Subcutaneous abdominal adipose tissue (tissue), 5 donors: ENCODE data around the gene OXER1.

Experiments used
- H3K27ac ChIP-seq: one replicate; pipeline ENCODE4 v1.7.0; 2013; ENCODE audit warnings: low read depth, mild to moderate bottlenecking, inconsistent platforms, low read length, moderate library complexity
- H3K27me3 ChIP-seq, 5 donors: one replicate each; pipeline ENCODE4 v1.7.0; 2013; ENCODE audit warnings: low read length in 5 of 5, inconsistent platforms in 1 of 5; ENCODE audit not compliant: control insufficient read depth in 5 of 5, insufficient read depth in 4 of 5
- H3K36me3 ChIP-seq, 5 donors: one replicate each; pipeline ENCODE4 v1.7.0; 2013; ENCODE audit warnings: low read length in 5 of 5; ENCODE audit not compliant: control insufficient read depth in 5 of 5, insufficient read depth in 5 of 5
- H3K4me1 ChIP-seq, 5 donors: one replicate each; pipeline ENCODE4 v1.7.0; 2013; ENCODE audit warnings: low read length in 5 of 5, mild to moderate bottlenecking in 3 of 5, moderate library complexity in 1 of 5; ENCODE audit not compliant: control insufficient read depth in 5 of 5, insufficient read depth in 5 of 5
- H3K4me3 ChIP-seq, 5 donors: one replicate each; pipeline ENCODE4 v1.7.0; 2013; ENCODE audit warnings: low read length in 5 of 5, low read depth in 1 of 5
- H3K9ac ChIP-seq, 5 donors: one replicate each; pipeline ENCODE4 v1.7.0; 2013; ENCODE audit warnings: low read length in 5 of 5, mild to moderate bottlenecking in 4 of 5, moderate library complexity in 3 of 5
- H3K9me3 ChIP-seq, 5 donors: one replicate each; pipeline ENCODE4 v1.7.0; 2013; ENCODE audit warnings: low read length in 5 of 5; ENCODE audit not compliant: control insufficient read depth in 5 of 5
- donor health status: healthy.
- donor health status: healthy.
- donor health status: healthy.
- donor health status: healthy.
- donor health status: healthy.

Gene OXER1

DNA sequence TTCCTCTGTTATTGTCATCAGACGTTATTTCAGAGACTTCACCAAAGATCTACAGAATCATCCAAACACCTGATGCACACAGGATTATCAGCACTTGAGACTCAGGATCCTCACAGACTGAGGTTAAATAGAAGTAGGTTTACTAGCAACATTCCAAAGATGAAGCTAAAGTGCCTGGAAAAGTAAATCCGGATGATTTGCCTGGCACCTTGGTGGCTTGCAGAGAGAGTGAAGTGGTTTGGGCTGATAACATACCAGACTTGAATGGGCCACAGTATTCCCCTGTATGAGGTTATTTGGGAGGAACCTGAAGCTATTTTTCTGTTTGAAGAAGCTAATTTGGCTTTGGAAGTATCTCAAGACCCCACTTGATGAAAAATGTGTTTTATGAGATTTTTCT is 51.0 kb downstream of the OXER1 start:
- H3K27ac ChIP-seq = no peak overlapping the region
- peaks cover 8 to 18% (median 13%) of the 10 kb centered on the region in 5 donors for H3K36me3 ChIP-seq
- H3K9me3 ChIP-seq = no peaks in the 10 kb centered on the region
- H3K4me1 ChIP-seq = no peaks in the 10 kb centered on the region
- H3K4me3 ChIP-seq = no peak overlapping the region
- H3K27me3 ChIP-seq = no peaks in the 10 kb centered on the region
- H3K9ac ChIP-seq = no peak overlapping the region
